ENCODE measurements around the gene TCF7L1. TPM values are rescaled to one million over a fixed set of nuclear protein-coding genes. Genes with fewer than 3 reads are reported as not detected.

TCF7L1 gene
- total RNA-seq, 1 donor from 2014 or later, result 83.8 TPM

DNA sequence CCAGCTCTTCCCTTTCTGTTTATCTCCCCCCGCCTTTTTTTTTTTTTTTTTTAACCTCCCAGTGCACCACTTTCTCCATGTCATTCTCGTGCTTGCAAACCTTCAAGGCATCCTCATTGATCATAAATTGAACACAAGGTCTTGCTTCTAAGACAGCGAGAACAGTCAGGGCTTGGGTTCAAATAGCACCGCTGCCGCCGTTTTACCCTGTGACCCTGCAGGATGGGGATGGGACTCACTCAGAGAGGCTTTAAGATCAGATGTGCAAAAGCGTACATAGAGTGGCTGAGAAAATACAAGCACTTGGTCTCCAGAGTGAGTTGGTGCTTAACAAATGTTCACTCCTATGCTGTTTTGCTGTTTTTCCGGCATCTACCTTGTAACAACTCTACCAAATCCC is 93.6 kb downstream of the TCF7L1 start:
- H3K27me3 Mint-ChIP-seq (ENCODE audit: unreplicated experiment), result peaks cover 16% of the 10 kb centered on the region
- no peaks in the 10 kb centered on the region for H3K9me3 Mint-ChIP-seq (ENCODE audit: unreplicated experiment)
- peaks cover 26% of the 10 kb centered on the region for H3K4me1 Mint-ChIP-seq (ENCODE audit: unreplicated experiment)
- no peak overlapping the region for H3K27ac Mint-ChIP-seq (ENCODE audit: unreplicated experiment)
- peaks cover 4% of the 10 kb centered on the region for H3K36me3 Mint-ChIP-seq (ENCODE audit: low read depth, unreplicated experiment)
- H3K4me3 Mint-ChIP-seq (ENCODE audit: unreplicated experiment), result no peak overlapping the region
- DNase-seq (ENCODE audit: low spot score), result no peak
- TF ChIP-seq CTCF (IDR thresholded peaks at IDR 0.05; ENCODE audit: unreplicated experiment), result no peak

GRCh38 chr2:85230679-85231467 is 97.7 kb downstream of the TCF7L1 start:
- Mint-ChIP-seq H3K9me3 (ENCODE audit: unreplicated experiment) (no peaks in the 10 kb centered on the region), H3K36me3 (ENCODE audit: low read depth, unreplicated experiment) (peaks cover 15% of the 10 kb centered on the region), H3K4me3 (ENCODE audit: unreplicated experiment) (no peak overlapping the region), H3K27ac (ENCODE audit: unreplicated experiment) (peak overlapping the region; percentile 61), H3K27me3 (ENCODE audit: unreplicated experiment) (peaks cover 17% of the 10 kb centered on the region), H3K4me1 (ENCODE audit: unreplicated experiment) (peaks cover 46% of the 10 kb centered on the region)
- no peak for TF ChIP-seq CTCF (IDR thresholded peaks at IDR 0.05; ENCODE audit: unreplicated experiment)
- no peak for DNase-seq (ENCODE audit: low spot score)

GRCh38 chr2:85231468-85231805 is 98.2 kb downstream of the TCF7L1 start:
- H3K36me3 Mint-ChIP-seq (ENCODE audit: low read depth, unreplicated experiment), result peaks cover 15% of the 10 kb centered on the region
- peaks cover 18% of the 10 kb centered on the region for H3K27me3 Mint-ChIP-seq (ENCODE audit: unreplicated experiment)
- DNase-seq (ENCODE audit: low spot score), result no peak
- TF ChIP-seq CTCF (IDR thresholded peaks at IDR 0.05; ENCODE audit: unreplicated experiment), result no peak
- peaks cover 51% of the 10 kb centered on the region for H3K4me1 Mint-ChIP-seq (ENCODE audit: unreplicated experiment)
- no peak overlapping the region for H3K4me3 Mint-ChIP-seq (ENCODE audit: unreplicated experiment)
- no peaks in the 10 kb centered on the region for H3K9me3 Mint-ChIP-seq (ENCODE audit: unreplicated experiment)
- peak overlapping the region; percentile 61 for H3K27ac Mint-ChIP-seq (ENCODE audit: unreplicated experiment)

DNA sequence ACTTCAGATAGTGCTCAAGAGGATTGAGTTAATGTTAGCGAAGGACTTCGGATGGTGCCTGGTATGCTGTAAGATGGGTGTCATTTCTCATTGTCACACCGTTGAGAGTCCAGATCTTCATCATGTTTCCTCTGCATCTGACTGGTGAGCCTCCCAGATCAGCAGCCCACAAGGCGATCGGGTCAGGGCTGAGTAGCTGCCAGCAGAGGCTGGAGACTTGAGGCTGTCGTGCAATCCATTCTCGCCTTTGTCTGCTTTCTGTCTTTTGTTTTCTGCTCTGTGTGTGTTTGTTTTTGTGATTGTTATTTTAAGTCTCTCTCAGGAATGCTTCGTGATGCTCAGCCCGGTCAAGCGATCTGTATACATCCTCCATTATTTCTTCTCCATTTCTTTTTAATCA is 98.8 kb downstream of the TCF7L1 start:
- peak overlapping the region; percentile 50 for H3K27ac Mint-ChIP-seq (ENCODE audit: unreplicated experiment)
- no peak for DNase-seq (ENCODE audit: low spot score)

More for the DNA sequence above, 98.8 kb downstream of the TCF7L1 start:
- peaks cover 21% of the 10 kb centered on the region for H3K27me3 Mint-ChIP-seq (ENCODE audit: unreplicated experiment)
- peaks cover 49% of the 10 kb centered on the region for H3K4me1 Mint-ChIP-seq (ENCODE audit: unreplicated experiment)
- no peak overlapping the region for H3K4me3 Mint-ChIP-seq (ENCODE audit: unreplicated experiment)
- H3K9me3 Mint-ChIP-seq (ENCODE audit: unreplicated experiment), result no peaks in the 10 kb centered on the region
- peaks cover 15% of the 10 kb centered on the region for H3K36me3 Mint-ChIP-seq (ENCODE audit: low read depth, unreplicated experiment)
- TF ChIP-seq CTCF (IDR thresholded peaks at IDR 0.05; ENCODE audit: unreplicated experiment), result no peak

Data from endothelial cell (in vitro differentiated cells).